ENCODE measurements around the gene SLC38A10.
A peak's percentile ranks its signal among the peaks of the same experiment; 100 is the strongest.
"Not testable (repeated sequence)": the region's sequence is repeated elsewhere in the genome, so short reads cannot be mapped to it uniquely, and the experiment has no call there.

SLC38A10 gene

DNA sequence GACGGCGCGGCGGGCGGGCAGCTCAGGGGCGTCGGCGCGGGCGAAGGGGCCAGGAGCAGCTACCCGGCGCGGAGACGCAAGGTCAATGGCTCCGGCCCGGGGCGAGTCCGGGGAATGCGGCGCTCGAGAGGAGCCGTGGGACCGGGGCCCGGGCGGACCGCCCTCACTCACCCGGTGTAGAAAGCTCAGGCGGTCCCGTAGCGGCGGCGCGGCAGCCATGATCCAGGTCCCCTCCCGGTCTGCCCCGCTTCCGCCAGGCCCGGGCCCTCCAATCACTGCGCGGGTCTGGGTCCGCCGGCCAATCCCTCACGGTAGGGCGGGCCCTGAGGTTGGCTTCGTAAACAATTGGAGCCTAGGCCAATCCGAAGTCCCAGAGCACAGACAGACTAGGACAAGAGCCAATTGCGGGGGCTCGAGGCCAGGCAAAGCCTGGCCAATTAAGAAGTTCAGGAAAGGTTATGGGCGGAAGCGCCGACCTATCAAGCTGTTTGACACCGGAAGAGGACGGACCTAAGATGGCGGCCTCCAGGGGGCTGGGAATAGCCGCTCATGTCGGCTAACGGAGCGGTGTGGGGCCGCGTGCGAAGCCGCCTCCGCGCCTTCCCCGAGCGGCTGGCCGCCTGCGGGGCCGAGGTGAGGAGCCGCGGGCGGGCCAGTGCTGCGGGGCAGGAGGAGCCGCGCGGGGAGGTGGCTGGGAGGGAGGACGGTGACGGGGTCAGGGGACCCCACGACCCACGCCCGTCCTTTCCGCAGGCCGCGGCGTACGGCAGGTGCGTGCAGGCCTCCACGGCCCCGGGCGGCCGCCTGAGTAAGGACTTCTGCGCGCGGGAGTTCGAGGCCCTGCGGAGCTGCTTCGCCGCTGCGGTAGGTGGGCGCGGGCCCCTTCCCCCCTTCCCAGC lies 56.0 kb downstream of the SLC38A10 start, which contains the start of the genes NDUFAF8 and TEPSIN:
TSS of gene NDUFAF8 (plus strand) at position 504 of the 899 bp plus-strand sequence. CDS start at position 550, 46 bp downstream.
TSS of gene TEPSIN (minus strand) at position 241 of the 899 bp plus-strand sequence. CDS start at position 219, 22 bp downstream.
- DNase-seq = peak; percentile 99 to 100

DNA sequence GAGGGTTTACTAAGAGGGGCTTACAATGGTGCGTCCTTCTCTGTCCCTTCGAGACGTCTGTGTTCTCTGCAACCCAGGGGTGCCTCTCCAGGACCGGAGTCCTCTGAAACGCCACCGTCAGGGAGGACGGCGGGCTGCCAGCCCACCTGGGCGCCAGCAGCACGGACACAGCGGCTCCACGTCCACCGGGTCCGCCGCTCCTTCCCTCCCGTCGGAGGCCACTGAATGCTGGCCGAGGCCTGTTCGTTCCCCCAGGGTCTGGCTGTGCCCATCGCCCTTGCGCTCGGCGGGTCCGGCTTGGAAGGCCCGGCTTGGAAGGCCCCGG lies 56.7 kb downstream of the SLC38A10 start:
- no peak for DNase-seq

DNA sequence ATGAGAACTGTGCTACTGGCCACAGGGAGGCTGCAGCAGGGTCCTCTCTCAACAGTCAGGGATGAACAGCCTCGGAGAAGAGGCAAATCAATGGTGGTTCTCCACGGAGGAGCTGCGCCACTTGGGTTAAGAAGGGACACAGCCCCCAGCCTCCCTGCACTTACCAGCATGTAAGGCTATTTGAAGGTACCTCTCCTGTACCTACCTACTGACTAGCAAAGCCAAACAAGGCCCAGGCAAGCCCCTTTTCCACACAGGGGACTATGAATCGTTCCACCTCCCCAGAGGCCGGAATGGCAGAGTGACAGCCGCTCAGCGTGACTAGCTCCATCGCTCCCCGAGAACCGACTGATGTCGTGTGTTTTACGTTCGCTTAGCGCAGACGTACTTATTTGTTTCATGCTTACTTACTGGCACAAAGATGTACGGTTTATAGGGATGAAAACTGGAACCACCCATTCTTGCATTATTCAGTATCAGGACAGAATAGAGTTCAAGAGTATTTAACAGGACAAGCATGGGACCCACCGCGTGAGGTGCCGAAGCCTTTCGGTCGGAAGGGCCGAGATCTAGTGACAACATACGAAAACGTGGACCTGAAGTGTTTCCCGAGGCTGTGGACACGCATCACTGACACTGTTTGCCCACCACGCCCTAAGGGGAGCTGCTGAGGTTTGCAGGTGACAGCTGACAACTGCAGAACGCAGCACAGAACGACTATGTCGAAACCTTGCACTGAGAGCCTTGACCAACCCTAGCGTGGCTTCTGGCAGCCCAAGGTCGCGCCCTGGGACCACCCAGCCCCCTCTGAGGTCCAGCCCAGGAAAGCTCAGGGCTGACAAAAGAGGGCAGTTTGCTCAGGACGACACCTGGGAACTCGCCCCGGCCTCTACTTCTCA lies 57.3 kb downstream of the SLC38A10 start:
- DNase-seq = no peak

- DNase-seq = no peak
Observed at GRCh38 chr17:81236784-81237183, 58.3 kb downstream of the SLC38A10 start.

DNA sequence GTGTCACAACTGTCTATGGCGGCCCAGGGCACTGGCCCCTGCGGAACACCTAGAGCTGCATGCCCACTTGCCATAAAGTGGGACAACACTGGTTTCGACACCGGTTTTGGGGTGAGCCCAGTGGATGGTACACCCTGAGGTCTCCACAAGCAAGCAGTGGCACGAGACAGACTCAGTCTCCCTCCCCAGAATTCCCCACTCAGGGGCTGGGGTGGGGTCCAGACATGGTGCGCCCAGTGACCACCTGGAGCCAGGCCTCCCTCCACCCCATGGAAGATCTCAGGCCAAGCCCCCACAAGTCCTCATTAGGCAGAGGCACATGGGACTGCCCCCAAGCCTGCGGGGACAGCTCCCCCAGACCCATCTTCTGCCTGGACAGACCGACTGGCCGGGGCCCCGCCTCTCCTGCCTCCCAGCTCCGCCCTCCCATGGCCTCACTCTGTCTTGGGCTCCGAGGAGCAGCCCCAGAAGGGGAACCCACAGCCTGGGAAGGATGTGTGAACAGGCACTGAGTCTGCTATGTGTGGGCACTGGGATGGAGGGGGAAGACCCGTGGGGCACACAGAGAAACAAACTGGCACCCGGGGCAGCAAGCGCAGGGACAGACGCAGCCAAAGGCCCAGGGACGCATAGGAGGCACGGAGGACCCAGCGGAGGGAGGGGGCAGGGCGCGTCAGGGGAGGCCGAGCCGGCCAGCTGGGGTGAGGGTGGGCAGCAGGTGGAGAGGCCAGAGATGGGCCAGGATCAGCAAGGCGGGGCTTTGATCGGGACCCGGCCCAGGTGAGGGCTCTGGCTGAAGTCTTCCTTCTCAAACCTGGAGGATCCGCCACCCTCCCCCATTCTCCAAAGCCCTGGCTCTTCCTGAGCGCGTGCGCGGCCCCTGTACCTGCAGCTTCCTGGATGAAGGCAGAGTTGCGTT lies 59.0 kb downstream of the SLC38A10 start:
- DNase-seq = no peak

GRCh38 chr17:81234940-81235821 lies 59.9 kb downstream of the SLC38A10 start:
- no peak for DNase-seq

DNA sequence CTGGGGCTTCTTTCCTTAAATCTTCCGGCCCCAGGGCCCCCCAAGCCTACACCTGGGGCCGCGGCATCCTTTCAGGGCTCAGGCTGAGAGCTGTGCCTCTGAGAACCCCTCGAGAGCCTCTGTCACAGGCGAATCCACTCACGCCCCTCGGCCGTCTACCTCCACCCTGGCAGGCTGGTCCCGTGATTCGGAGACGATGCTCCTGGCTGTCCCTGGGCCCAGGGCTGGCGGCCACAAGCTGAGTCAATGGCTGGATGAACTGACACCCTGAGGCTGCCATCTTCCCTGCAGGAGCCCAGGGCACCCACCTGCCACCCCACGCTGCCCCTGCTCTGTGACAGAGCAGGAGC lies 60.6 kb downstream of the SLC38A10 start:
- DNase-seq = no peak

DNA sequence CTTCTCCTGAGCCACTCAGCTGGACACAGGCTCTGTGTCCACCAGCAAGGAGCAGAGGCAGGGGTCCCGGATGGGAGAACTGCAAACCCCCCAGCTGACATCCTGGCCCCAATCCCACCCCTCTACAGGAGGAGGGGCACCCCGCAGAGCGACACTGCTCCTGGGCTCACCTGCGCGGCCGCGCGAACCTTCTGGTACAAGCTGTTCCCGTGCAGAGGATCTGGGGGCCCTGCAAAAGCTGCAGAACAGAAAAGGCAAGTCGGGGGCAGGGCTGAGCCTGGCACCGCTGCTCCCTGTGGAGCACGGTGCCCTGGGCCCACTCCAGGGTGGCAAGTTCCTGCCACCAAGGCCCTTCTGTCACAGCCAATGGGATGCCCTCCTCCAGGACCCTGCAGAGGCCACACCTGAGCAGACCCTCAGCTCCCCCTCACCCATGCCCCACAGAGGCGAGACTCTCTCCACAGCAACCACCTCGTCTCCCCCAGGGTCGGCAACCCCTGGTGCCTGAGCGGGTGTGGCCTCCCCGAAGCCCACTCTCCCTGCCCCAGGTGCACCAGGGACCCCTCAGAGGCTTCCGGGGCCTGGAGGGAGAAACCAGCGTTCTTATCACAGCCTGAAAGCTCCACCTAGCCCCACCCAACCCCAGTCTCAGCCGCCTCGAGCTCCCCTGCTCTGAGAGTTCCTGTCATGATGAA lies 61.1 kb downstream of the SLC38A10 start:
- DNase-seq = no peak

DNA sequence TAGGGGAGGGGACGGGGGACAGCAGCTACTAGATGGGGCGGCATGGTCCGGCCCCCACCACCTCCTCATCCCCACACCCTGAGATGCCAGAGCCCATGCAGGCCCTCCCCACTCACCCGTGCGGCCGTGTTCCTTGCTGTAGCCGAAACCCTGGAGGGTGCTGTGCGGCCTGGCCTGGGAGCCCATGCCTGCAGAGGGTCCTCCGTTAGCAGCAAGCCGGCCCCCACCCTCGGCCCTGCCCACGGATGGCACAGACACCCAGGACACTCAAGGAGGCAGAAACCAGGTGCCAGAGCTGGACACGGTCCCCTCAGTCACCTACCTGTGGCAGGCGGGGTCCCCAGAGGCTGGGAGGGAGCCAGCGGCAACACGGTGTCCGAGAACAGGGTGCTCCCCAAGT lies 61.8 kb downstream of the SLC38A10 start:
- DNase-seq = no peak

GRCh38 chr17:81232616-81233241 lies 62.4 kb downstream of the SLC38A10 start:
- no peak for DNase-seq

GRCh38 chr17:81231766-81232581 lies 63.1 kb downstream of the SLC38A10 start:
- no peak for DNase-seq

DNA sequence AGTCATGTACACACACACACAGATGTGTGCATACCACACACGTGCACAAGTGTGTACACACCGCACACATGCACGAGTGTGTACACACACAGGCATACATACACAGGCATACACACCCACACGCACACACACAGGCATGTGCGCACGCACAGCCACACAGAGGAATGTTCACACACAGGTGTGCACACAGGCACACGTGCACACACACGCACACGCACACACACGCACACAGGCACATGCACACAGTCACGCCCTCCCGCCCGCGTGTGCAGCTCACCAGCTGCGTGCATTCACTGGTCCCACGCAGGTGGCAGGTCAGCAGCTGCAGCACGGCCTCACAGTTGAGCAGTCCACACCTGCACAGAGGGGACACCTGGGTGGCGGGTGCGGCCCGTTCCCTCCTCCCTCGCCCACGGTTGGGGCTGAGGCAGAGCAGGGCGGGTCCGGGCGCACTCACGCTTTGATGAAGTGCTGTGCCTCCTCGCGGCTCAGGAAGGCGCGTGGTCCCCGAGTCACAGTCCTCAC lies 63.9 kb downstream of the SLC38A10 start:
- no peak for DNase-seq

GRCh38 chr17:81230043-81230820 lies 64.9 kb downstream of the SLC38A10 start:
- peak in 1 of 2 experiments; percentile 38 for DNase-seq

DNA sequence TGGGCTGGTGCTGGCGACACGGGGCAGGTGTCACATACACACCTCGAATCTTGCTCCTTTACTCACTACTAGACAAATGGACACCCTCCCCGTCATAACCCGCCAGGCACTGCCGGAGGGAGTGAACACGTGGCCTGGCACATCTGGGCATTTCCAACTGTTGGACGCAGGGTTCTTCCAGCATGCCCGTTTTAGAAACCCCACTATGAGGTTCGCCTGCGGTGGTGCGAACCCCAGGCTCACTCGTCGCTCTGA lies 65.5 kb downstream of the SLC38A10 start:
- no peak for DNase-seq

DNA sequence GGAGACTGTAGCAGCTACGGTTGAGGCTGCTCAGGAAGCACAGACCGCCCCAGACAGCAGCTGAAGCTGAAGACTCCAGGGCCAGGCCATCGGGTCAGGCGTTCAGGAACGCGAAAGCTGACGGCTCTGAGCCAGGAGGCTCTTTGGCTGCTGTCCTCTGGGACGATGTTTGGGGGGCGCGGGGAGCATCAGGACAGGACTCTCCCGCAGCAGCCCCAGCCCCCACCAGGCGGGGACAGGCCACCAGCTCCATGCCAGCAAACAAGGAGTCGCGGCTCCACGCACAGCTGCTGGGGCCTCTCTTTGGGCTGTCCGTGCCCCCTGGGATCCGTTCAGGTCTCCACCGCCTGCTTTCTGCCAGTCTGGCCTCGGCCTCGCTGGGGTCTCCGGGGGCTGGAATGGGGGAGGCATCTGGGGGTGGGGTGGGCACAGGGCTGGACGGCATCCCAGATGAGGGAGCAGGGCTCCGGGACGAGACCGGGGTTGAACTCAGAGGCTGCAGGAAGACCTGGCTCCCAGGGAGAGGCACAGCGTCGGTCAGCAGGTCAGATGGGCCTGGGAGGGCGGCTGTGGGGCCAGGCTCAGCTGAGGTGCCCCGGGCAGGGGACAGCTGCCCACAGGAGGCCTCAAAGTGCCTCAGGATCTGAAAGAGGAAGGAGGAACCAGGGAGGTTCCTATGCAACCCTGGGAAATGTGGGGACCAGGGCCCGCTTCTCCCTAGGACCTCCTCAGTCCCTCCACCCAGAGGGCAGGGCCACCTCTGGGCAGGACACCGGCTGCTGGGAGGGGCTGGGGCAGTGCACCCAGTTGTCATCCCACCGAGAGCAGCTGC lies 66.1 kb downstream of the SLC38A10 start:
- no peak for DNase-seq

- DNase-seq = no peak
Observed at GRCh38 chr17:81228420-81228819, 66.7 kb downstream of the SLC38A10 start.

DNA sequence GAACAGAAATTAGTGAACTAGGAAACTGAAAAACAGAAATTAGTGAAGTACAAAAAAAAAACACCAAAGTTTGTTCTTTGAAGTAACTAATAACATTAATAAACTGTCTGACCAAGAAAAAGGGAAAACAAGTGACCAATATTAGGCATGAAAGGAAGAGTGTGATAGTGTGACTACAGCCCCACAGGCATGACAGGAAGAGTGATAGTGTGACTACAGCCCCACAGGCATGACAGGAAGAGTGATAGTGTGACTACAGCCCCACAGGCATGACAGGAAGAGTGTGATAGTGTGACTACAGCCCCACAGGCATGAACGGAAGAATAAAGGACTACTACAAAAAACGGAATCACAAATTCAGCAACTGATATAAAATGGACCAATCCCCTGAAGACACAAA lies 67.5 kb downstream of the SLC38A10 start:
- DNase-seq = not testable (repeated sequence)

- peak; percentile 37 to 52 for DNase-seq
Observed at GRCh38 chr17:81223762-81224130, 71.4 kb downstream of the SLC38A10 start.
